Measurements from ENCODE around the gene LIX1L. TPM values are rescaled to one million over a fixed set of nuclear protein-coding genes. Genes with fewer than 3 reads are reported as not detected.
"Not testable (repeated sequence)": the region's sequence is repeated elsewhere in the genome, so short reads cannot be mapped to it uniquely, and the experiment has no call there.

LIX1L gene
- total and polyA plus RNA-seq, 2 experiments from 2014 or later = 39.2 to 46.4 TPM

DNA sequence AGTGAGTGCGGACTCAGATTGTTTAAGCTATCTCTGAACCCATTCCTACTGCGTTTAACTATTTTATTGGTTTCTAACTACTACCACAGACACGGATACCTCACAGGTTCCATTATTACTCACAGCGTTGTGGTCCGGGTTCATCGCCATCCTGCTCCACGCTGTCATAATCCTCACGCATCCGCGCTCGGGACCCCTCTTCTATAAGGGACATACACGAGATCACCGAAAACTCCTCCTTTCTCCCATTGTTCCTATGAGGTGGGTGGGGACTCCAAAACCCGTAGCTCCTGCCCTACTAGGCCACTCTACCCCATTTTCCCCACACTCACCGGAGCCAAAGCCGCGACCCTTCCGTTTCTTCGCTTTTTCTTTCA is 31.1 kb downstream of the LIX1L start:
- peaks cover 7% of the 10 kb centered on the region for H3K4me1 ChIP-seq (ENCODE audit: low read depth)
- peaks cover 14% of the 10 kb centered on the region for H3K36me3 ChIP-seq
- TF ChIP-seq, protein P1, sequence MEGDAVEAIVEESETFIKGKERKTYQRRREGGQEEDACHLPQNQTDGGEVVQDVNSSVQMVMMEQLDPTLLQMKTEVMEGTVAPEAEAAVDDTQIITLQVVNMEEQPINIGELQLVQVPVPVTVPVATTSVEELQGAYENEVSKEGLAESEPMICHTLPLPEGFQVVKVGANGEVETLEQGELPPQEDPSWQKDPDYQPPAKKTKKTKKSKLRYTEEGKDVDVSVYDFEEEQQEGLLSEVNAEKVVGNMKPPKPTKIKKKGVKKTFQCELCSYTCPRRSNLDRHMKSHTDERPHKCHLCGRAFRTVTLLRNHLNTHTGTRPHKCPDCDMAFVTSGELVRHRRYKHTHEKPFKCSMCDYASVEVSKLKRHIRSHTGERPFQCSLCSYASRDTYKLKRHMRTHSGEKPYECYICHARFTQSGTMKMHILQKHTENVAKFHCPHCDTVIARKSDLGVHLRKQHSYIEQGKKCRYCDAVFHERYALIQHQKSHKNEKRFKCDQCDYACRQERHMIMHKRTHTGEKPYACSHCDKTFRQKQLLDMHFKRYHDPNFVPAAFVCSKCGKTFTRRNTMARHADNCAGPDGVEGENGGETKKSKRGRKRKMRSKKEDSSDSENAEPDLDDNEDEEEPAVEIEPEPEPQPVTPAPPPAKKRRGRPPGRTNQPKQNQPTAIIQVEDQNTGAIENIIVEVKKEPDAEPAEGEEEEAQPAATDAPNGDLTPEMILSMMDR (IDR thresholded peaks at IDR 0.05; ENCODE audit: low read depth, low read length) = no peak
- H3K27me3 ChIP-seq = no peaks in the 10 kb centered on the region
- peak overlapping the region; percentile 94 for H3K4me3 ChIP-seq
- no peak for DNase-seq (ENCODE audit: low read depth in 1 of 2, low spot score in 1 of 2)
- H3K9me3 ChIP-seq (ENCODE audit: low read depth) = no peaks in the 10 kb centered on the region
- H3K27ac ChIP-seq = peak overlapping the region; percentile 86

DNA sequence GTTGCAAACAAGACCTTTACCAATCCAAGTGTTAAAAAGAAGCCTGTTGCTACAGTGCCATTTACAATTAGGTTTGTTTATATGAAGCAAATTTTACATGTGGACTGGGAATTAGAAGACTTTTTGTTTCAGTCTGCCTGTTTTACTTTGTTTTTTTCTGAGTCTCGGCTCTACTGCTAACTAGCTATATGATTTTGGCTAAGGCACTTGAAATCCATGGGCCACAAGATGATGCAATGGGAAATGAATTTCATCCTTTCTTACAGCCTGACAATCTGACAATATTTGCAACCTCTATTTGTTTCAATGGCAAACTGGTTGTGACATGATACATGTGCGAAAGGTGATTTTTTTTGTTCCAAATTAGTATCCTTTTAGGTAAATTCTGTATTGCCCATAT is 35.6 kb downstream of the LIX1L start:
- H3K4me1 ChIP-seq (ENCODE audit: low read depth) = peaks cover 8% of the 10 kb centered on the region
- TF ChIP-seq, protein P1 (IDR thresholded peaks at IDR 0.05; ENCODE audit: low read depth, low read length) = no peak
- DNase-seq (ENCODE audit: low read depth in 1 of 2, low spot score in 1 of 2) = peak in 1 of 2 donors; percentile 65
- H3K27ac ChIP-seq = no peak overlapping the region
- no peak overlapping the region for H3K4me3 ChIP-seq
- peaks cover 14% of the 10 kb centered on the region for H3K36me3 ChIP-seq
- no peaks in the 10 kb centered on the region for H3K27me3 ChIP-seq
- no peaks in the 10 kb centered on the region for H3K9me3 ChIP-seq (ENCODE audit: low read depth)

GRCh38 chr1:145920297-145920696 is 37.5 kb downstream of the LIX1L start:
- not testable (repeated sequence) for H3K4me1 ChIP-seq (ENCODE audit: low read depth); H3K9me3 ChIP-seq (ENCODE audit: low read depth); H3K27ac ChIP-seq; H3K4me3 ChIP-seq; H3K27me3 ChIP-seq; DNase-seq (ENCODE audit: low read depth in 1 of 2, low spot score in 1 of 2)
- peaks cover 19% of the 10 kb centered on the region for H3K36me3 ChIP-seq

- peak; percentile 49 to 60 for DNase-seq (ENCODE audit: low read depth in 1 of 2, low spot score in 1 of 2)
- Histone ChIP-seq H3K4me1 (ENCODE audit: low read depth) (peaks cover 5% of the 10 kb centered on the region), H3K9me3 (ENCODE audit: low read depth) (no peaks in the 10 kb centered on the region), H3K27me3 (no peaks in the 10 kb centered on the region), H3K27ac (peak overlapping the region; percentile 88), H3K4me3 (peak overlapping the region; percentile 85), H3K36me3 (peaks cover 24% of the 10 kb centered on the region)
- TF ChIP-seq, protein P1 (IDR thresholded peaks at IDR 0.05; ENCODE audit: low read depth, low read length) = no peak
These were observed 38.6 kb downstream of the LIX1L start for GRCh38 chr1:145918992-145919939.

DNA sequence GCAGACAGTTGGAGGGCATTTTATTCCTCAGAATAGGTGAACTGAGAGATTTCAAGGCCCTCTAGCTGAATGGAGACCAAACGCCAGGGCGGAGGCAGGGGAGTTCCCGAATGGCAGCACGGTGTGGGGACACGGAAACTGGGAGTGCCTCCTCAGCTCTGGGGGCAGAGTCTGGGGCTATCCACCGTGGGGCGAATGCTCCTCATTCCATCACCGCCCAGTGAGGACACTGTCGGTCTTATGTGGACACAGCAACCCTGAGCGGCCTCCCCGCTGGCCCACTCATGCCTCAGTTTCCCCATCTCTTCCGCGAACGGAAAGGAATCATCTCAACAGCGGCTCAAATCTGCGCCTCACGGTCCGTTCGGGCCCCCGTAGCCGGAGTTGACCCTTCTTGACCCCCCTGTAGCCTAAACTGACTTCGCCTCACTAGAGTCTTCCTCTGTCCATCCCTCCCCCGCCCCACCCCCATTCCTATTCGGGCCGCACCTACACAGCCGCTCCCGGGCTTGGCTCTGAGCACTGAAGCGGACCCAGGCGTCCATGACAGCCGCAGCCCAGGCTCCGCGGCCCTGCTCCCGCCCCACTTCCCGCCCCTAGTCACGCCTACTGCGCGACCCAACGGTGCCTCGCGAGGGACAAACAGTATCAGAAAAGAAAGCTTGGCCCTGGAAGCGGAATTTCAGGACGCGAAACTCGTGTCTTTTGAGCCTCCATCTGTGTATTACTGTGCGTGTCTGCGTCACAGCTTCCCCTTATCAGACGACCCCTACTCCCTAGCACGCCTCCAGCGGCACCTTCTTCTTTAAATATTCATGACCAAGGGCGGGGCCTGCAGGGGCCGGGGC is 39.4 kb downstream of the LIX1L start, which contains the start of gene PEX11B:
PEX11B (minus strand) TSS at position 574 of the 848 bp plus-strand sequence; CDS start at position 545, 29 bp downstream.
- TF ChIP-seq, protein P1 (IDR thresholded peaks at IDR 0.05; ENCODE audit: low read depth, low read length) = no peak
- H3K27me3 ChIP-seq = no peaks in the 10 kb centered on the region
- peak; percentile 89 to 92 for DNase-seq (ENCODE audit: low read depth in 1 of 2, low spot score in 1 of 2)
- H3K36me3 ChIP-seq = peaks cover 25% of the 10 kb centered on the region
- H3K9me3 ChIP-seq (ENCODE audit: low read depth) = no peaks in the 10 kb centered on the region
- H3K4me1 ChIP-seq (ENCODE audit: low read depth) = peaks cover 5% of the 10 kb centered on the region
- peak within 1 kb of the TSS; percentile 88 for H3K27ac ChIP-seq
- H3K4me3 ChIP-seq = peak within 1 kb of the TSS; percentile 85

All from cardiac muscle cell (in vitro differentiated cells and primary cell).